HG02678 (cell line): ENCODE data around the gene YY1.
"Not testable (repeated sequence)": the region's sequence is repeated elsewhere in the genome, so short reads cannot be mapped to it uniquely, and the experiment has no call there.

Experiments
- ATAC-seq: cut with Tn5 transposase; IDR thresholded peaks from one replicate; pipeline ENCODE4 v1.9.1; 2021; ENCODE audit warnings: mild to moderate bottlenecking, moderate library complexity; ENCODE audit not compliant: unreplicated experiment

The YY1 gene

DNA sequence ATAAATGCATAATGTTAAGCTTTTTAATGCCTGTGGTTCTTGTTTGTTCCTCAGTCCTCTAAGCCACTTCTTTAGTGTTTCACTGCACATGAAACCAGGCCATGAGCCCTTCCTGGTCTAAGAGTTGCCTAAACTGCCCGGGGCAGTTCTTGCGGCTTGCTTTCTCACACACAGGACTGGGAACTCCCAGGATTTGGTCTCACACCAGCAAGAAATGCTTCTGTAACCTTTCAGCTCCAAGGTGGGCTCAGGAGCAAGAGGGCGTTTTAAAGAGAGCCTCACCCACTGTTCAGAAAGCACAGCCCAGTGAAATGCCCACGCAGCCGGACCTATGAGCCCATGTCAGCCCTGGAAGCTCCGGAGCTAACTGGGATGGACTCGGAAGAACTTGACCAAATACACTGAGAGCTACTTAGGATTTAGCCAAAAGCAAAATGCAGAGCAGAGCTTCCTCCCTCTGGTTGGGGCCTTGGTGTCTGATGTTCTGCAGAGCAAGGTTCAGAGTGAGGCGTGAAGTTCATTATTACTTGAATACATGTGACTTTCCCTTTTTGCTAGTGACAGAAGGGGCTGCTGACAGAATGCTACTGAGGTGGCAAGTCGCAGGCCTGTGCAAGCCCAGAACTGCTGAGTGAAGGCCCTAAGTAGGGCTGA lies 43.9 kb downstream of the YY1 start:
- ATAC-seq: no peak

DNA sequence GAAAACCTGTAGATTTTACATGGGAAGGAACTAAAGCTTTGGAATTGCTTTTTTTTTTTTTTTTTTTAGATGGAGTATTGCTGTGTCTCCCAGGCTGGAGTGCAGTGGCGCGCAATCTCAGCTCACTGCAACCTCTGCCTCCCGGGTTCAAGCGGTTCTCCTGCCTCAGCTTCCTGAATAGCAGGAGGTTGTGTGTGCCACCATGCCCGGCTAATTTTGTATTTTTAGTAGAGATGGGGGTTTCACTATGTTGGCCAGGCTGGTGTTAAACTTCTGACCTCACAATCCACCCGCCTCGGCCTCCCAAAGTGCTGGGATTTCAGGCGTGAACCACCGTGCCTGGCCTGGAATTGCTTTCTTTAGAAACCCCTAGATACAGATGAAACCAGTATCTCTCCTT lies 44.5 kb downstream of the YY1 start:
- not testable (repeated sequence) for ATAC-seq

DNA sequence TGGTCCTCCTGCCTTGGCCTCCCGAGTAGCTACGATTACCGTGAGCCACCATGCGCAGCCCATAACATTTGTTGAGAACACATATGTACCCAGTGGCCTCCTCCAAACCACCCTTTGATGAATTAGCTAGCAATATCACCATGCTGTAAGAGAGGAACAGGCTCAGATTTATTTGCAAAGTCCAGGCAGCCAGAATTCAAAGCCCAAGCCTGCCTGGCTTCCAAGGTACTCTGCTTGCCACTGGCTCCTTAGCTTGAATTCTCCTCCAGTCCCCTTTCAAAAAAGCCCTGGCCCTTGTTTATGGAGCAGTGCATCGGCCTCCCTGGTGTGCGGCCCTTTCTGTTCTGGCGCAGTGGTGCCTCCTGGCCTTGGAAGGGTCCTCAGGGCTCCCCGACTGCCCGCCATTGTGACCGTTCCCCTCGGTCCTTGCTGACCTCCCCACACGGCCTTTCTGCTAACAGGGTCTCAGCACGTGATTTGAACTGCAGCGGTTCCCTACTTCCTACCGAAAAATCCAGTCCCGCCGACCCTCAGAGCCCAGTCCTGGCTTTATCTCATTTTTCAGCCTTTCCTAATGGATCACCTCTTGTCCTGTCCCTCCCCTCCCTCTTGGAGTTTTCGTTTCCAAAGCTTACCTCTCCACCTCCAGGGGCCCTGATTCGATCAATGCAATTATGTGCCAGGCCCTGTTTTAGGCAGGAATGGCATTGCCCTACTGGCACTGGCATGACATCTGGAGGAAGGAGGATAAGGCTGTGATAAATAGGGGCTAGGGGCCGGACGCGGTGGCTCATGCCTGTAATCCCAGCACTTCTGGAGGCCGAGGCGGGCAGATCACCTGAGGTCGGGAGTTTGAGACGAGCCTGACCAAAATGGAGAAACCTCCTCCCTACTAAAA lies 45.3 kb downstream of the YY1 start:
- ATAC-seq: no peak

DNA sequence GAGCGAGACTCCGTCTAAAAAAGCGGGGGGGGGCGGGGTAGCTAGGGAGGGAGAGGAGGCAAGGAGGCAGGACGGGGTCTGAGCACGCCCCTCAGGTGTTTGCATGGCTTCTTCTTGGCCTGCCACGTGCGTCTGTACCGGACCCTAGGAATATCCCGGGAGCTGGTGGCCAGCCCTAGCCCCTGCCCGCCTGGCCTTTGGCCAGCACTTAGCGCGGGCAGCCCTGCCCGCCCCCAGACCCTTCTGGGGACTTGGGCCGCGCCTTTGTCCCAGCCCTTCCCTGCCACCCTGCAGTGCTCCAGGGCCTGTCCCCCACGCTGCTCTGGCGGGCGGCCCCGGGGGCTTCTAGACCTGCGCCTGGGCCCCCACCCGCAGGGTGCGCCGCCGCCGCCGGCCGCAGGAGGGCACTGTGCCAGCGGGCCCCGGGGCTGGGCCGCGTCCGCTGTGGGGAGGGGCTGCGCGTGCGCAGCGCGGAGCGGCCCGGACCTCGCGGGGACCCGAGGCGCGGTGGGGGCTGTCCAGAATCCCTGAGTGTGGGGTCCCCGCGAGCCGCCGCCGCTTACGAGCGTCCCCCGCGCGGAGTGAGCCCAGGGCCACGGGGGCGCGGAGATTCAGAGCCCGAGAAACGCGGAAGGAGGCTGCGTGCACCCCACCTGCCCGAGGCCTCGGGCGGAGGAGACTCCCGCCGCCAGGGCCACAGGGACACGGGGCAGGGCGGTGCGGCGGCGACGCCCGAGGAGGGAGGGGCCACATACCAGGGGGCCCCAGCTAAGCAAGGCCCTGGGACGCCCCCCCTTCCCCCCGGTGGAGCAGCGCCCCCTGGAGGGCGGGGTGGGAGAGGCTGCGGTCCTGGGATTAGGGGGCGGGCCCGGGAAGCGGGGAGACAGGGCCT lies 46.3 kb downstream of the YY1 start:
- ATAC-seq: peak; percentile 88

DNA sequence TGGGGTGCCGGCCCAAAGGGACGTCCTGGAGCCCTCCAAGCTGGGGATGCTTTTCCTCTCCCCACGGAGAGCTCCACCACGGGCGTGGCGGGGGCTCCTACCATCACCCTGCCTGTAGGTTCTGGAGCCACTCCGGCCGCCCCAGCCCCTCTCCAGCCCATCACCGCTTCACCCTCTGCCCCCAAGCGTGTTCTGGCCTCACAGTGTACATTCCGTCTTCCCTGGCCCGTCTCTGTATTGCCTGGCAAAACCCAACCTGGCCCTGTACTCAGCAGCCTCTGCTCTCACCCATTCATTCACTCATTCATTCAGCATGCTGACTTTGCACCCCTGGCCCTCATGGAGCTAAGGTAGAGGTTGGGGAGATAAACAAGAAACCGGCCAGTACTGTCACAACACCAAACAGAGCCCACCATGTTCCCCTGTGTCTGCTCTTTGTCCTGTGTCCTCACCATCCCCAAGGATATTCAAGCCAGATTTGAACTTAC lies 47.0 kb downstream of the YY1 start:
- ATAC-seq: no peak

DNA sequence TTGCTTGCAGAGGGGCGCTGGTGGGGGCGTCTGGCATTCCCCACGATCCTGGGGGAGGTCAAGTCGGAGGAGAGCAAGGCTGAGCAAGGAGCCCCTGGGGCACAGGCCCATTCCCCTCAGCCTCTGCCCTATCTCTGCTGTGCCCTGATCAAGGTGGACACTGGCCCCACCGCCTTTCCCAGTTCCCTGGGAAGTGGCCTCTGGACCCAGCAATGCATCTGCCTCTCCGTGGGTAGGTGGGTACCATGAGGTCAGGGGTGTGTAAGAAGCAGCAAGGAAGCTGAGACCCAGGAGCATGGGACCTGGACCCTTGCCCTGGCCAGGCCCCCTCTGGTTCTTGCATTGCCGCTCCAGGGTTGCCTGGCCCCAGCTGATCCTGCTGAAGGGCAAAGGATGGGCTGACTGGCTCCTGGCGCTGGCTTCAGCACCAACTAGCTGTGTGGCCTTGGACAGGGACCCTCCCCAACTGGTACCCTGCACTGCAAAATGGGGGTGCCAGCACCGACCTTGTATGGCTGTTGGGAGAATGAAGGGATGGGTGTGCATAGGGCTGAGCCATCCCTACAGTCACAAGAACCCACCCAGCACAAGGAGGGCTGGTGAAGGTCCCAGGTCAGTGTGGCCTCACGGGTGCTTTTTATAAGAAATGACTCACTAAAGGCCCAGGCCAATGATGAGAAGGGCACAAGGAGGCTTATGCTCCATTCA lies 47.7 kb downstream of the YY1 start:
- no peak for ATAC-seq

DNA sequence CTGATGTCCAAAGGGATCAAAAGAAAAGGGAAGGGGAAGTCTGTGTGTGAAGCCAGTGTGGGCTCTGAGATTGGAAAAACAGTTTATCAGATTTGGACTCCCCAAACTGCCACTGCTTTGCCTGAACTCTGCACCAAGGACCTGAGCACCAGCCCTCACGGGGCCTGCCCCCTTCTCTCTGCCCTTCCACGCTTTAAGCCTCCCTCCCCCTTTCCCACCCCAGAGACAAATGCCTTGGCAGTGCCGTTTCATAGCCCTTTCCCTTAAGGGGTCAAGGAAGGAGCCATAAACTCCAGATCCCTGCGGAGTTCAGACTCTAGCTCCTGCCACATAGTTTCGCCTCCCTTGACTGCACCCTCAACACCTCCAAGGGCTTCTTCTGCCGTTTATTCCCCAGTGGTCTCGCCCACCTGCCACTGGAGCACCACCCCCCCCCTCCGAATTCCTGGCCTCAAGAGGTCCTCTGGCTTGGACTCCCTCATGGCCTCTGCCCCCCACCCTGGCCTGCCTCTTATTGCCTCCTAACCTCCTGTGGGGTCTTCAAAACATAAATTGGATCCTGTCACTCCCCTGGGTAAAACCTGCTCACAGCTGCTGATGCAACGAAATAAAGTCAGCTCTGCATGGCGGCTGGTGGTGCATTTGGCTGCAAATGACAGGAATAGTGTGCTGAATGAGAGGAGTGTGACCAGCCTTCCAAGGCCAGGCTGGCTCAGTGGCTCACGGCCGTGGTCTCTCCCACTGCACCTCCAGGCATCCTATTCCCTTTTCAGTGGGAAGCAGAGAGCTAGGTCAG lies 48.5 kb downstream of the YY1 start:
- ATAC-seq: no peak

DNA sequence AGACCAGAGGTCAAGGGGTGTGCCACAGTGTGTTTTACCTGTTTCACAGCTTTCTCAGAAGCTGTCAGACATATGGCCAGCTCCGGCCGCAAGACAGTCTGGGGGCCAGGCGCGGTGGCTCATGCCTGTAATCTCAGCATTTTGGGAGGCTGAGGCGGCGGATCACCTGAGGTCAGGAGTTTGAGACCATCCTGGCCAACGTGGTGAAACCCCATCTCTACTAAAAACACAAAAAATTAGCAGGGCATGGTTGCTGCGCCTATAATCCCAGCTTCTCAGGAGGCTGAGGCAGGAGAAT lies 49.0 kb downstream of the YY1 start:
- ATAC-seq: not testable (repeated sequence)

DNA sequence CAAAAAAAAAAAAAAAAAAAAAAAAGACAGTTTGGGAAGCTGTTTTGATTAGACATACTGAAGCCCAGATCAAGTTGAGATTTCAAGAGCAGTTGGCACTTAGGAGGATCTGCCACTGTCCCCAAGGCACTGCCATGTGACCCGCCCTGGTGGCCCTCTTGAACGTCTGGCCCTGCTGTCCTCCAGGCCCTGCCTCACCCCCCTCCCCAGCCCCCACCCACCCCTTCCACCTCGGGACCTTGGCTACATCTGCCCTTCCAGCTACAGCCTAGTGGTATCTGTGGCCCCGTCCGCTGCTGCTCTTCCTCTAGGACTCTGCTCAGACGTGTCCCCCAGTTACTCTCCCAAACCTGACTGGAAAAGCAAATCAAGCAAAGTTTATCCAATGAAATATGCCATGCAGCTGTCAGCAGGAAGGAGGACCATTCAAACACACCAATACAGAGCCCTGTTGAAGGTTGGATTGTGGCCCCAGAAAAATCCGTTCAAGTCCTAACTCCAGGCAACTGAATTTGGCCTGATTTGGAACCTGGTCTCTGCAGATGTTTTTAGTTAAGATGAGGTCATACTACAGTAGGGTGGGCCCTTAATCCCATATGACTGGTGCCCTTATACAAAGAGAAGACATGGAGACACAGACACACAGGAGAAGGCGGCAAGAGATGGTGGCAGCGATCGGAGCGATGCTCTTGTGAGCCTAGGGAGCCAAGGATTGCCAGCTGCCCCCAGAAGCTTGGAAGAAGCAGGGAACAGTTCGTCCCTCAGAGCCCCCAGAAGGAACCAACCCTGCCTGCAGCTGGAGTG lies 49.6 kb downstream of the YY1 start:
- ATAC-seq: no peak

DNA sequence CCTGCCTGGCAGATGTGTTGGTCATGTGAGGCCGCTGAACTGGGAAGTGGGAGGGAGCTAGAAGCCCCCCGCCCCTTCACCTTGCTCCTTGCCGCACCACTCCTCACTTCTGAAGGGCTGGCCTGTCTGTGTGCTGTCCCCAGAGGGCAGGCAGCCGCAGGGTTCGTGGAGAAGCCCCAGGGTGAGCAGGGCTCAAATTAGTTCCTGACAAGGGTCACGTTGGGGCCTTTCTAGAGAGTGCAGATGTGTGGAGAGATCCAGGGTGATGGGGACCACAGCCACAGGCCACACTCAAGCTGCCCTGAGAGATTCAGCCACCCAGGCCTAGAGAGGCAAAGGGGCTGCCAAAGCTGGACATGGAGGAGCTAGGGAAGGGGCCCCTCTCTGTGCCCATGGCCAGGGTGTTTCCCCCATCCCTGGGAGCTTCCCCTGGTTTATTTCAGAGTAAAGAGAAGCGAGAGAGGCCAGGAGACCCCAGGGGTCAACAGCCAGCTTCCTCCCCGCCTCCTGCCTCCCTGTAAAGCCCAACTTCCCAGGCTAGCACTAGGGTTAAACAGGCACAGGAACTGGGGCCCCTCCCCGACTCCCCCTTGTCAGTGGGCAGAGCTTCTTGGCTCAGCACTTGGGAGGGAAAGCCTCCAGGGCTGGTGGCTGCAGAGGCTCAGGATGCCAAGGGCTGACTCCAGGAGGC lies 51.1 kb downstream of the YY1 start:
- ATAC-seq: no peak

DNA sequence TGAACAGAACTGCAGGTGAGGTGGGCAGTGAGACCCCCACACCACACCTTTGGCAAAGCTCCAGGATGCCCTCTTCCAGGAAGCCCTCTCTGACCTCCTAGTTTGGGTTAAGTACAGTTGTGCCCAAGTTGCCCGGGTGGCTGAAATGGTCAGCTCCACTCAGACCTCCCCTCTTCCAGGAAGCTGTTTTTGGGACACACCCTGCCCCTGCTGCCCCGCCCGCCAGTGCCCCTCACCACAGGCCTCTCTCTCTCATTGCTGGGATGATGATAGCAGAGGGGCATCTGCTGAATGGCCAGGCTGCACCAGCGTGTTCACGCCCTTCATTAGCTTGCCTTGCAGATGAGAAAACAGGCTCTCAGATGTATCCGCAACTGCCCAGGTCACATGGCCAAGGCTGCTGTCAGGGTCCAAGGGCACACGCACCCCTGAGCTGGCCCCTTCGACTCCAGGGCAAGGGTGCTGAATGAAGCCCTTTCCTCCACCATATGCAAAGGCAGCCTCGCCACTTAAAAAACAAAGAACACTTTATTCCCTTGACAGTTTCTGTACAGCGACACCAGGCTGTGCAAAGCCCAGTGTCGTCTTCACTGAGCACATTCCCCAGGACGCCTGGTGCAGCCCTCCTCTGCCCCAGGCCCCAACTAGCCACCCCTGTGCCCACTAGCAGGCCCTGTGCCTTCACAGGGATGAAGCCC lies 51.8 kb downstream of the YY1 start:
- ATAC-seq: no peak

DNA sequence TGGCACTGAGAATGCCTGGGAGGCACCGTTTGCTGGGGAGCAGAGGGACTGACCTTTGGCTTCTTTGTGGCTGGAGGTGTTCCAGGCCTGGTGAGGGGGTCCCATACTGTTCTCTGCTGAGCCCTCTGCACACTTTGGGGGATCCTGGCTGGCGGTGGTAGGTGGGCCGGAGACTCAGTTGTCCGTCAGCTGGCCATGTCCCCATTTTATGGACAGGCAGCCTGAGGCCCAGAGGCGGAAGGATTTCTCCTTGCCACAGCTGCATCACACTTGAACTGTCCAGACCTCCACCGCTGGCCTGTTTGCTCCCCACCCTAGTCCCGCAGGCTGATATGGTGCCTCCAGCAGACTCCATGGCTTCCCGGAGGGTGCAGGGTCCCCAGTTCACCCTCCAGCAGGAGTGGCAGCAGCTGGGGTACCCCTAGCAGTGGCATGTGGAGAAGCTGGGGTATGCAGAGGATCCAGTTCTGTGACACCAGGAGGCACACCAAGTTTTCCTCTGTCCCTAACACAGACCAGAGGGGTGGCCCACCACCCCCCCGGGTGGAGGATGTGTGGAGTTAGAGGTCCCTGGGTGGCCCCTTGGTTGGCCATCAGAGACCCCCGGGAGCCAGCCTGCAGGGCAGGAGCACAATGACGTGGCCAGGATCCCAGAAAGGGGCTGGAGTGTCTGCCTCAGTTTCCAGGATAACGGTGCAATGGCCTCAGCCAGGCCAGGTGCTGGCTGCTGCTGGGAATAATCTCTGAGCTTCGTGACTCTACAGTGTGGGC lies 52.5 kb downstream of the YY1 start:
- no peak for ATAC-seq

DNA sequence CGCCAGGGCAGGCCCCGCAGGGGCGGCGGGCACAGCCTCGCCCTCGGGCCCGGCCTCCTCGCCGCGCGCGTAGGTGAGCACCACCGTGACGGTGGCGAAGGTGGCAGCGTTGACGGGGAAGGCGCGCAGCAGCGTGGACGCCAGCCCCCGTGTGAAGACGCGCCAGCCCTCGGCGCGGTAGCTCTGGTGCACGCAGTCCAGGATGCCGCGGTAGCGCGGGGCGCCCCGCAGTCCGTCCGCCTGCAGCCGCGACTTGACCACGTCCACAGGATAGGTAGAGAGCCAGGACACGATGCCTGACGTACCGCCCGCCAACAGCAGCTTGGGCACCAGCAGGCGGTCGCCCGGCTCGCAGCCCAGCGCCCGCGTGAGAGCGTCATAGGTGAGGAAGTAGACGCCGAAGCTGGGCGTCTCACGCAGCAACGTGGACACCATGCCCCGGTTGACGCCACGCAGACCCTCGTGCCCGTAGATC lies 53.4 kb downstream of the YY1 start:
- ATAC-seq: no peak

DNA sequence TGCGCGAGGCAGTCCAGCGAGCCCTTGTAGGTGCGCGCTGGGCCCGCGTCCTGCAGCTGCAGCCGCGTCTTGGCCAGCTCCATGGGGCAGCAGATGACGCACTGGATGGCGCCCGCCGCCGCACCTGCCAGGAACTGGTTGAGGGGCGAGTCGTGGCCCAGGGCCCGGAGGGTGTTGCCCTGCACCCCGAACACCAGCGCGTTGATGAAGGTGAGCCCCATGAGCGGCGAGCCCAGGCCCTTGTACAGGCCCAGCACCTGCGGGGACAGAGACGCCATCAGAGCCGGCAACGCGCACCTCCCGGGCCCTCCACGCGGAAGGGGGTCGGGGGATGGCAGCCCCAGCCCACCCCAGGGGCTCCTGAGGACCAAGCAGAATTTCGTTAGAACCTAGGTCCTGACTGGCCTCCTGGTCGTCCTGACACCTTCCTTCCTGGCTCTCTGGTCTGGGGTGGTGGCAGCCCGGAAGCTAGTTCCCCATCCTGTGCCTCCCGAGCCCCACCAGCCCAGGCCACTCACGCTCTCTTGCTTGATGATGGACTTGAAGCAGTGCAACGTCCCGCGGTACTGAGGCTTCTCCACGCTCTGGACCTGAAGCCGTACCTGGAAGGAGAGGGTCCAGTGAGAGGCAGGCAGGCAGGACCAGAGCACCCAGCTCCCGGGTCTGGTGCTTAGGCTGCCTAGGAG lies 54.0 kb downstream of the YY1 start:
- no peak for ATAC-seq

DNA sequence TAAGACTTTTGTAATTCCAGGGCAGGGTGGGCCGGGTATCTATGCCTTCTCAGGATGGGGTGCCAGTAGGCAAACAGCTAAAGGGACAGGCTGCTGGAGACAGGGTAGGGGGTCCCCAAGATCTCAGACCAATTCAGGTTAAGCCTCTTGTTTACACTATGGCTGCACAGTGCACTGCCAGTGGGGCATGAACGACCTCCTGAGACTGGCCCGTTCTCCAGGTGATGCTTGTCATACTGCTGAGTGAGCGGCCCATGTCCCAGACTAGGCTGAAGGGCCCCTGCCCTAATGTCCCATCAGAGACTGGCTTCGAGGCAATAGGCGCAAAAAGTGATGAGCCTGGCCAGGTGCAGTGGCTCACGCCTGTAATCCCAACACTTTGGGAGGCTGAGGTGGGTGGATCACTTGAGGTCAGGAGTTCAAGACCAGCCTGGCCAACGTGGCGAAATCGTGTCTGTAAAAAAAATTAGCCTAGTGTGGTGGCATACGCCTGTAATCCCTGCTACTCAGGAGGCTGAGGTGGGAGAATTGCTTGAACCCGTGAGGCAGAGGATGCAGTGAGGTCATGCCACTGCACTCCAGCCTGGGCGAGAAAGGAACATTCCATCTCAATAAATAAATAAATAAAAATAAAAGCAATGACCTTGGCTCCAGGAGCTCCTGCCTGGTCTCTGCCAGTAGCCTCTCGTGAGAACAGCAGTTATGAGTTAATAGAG lies 54.7 kb downstream of the YY1 start:
- no peak for ATAC-seq
